ENCODE data around the gene PTPRM.

GRCh38 chr18:8374676-8375075 is 807.6 kb downstream of the PTPRM start:
- TF ChIP-seq CTCF (IDR thresholded peaks at IDR 0.05), result no peak
- TF ChIP-seq POLR2A (IDR thresholded peaks at IDR 0.05), result no peak
- no peak for TF ChIP-seq EP300 (IDR thresholded peaks at IDR 0.05)

All from gastroesophageal sphincter (tissue), 3 donors.